CD1c-positive myeloid dendritic cell (primary cell): Measurements from ENCODE around the gene NOC4L.

Experiments used
- DNase-seq: peaks from one replicate; pipeline ENCODE4 v3.0.0-alpha.2; 2016; ENCODE audit errors: extremely low spot score

Gene NOC4L

GRCh38 chr12:132156573-132157325 lies 12.5 kb downstream of the NOC4L start:
- no peak for DNase-seq

- DNase-seq = no peak
These were observed 13.6 kb downstream of the NOC4L start for GRCh38 chr12:132157733-132158409.

GRCh38 chr12:132158677-132159554 lies 14.7 kb downstream of the NOC4L start:
- DNase-seq = no peak

GRCh38 chr12:132159555-132160003 lies 15.3 kb downstream of the NOC4L start:
- DNase-seq = no peak

- DNase-seq = no peak
These were observed 15.8 kb downstream of the NOC4L start for GRCh38 chr12:132160016-132160415.

- DNase-seq = no peak
These were observed 16.4 kb downstream of the NOC4L start for GRCh38 chr12:132160601-132161035.

- DNase-seq = peak; percentile 24
These were observed 17.0 kb downstream of the NOC4L start for GRCh38 chr12:132161036-132161781.

- no peak for DNase-seq
These were observed 17.7 kb downstream of the NOC4L start for GRCh38 chr12:132161796-132162507.

- peak; percentile 58 for DNase-seq
These were observed 18.3 kb downstream of the NOC4L start for GRCh38 chr12:132162508-132163031.

- no peak for DNase-seq
These were observed 19.0 kb downstream of the NOC4L start for GRCh38 chr12:132163041-132163910.

GRCh38 chr12:132163911-132164288 lies 19.6 kb downstream of the NOC4L start:
- DNase-seq = no peak

GRCh38 chr12:132164426-132164825 lies 20.2 kb downstream of the NOC4L start:
- no peak for DNase-seq

GRCh38 chr12:132165584-132165983 lies 21.3 kb downstream of the NOC4L start:
- DNase-seq = no peak

GRCh38 chr12:132166093-132166492 lies 21.8 kb downstream of the NOC4L start:
- DNase-seq = no peak

GRCh38 chr12:132166801-132167591 lies 22.7 kb downstream of the NOC4L start:
- DNase-seq = no peak

GRCh38 chr12:132167611-132168310 lies 23.5 kb downstream of the NOC4L start:
- no peak for DNase-seq

- DNase-seq = no peak
These were observed 24.2 kb downstream of the NOC4L start for GRCh38 chr12:132168311-132169031.
